Panc1 (cell line): ENCODE measurements around the gene GPR65. TPM values are rescaled to one million over a fixed set of nuclear protein-coding genes. Genes with fewer than 3 reads are reported as not detected.

Experiments used
- ATAC-seq: fragments of 200-7000 bp; cut with Tn5 transposase; 2 replicates; pipeline ENCODE4 v1.9.1; 2020; ENCODE audit warnings: mild to moderate bottlenecking, moderate library complexity
- BruUV-seq: library from RNA; stranded (reverse); fragments of 400-500 nt; replicated peaks from 2 replicates; lab custom pipeline; 2021; lab: Mats Ljungman, UMichigan
- CTCF ChIA-PET: fragments of 300-600 bp; sonication (Branson Sonifier 250); formaldehyde crosslinking; loops from one replicate; lab custom pipeline; 2022; ENCODE audit warnings: antibody characterized with exemption; lab: Charles Lee
- POLR2A ChIA-PET: fragments of 300-600 bp; sonication (Branson Sonifier 250); formaldehyde crosslinking; loops from one replicate; lab custom pipeline; 2022; ENCODE audit warnings: antibody characterized with exemption; lab: Charles Lee
- DNase-seq: peaks from one replicate; pipeline ENCODE4 v3.0.0-alpha.2; 2010; ENCODE audit warnings: low read depth, low spot score
- H3K27ac ChIP-seq: 2 replicates; pipeline ENCODE4 v1.5.1; 2011; ENCODE audit warnings: mild to moderate bottlenecking, low read length, inconsistent platforms
- H3K27me3 ChIP-seq: fragments of 200-500 bp; sonication (Bioruptor generic); 2 replicates; pipeline ENCODE4 v1.6.0; 2014; ENCODE audit warnings: low read length, inconsistent platforms; ENCODE audit not compliant: control insufficient read depth, insufficient read depth
- H3K36me3 ChIP-seq: fragments of 200-500 bp; sonication (Bioruptor generic); 2 replicates; pipeline ENCODE4 v1.5.1; 2014; ENCODE audit warnings: inconsistent platforms, mild to moderate bottlenecking, low read length, moderate library complexity; ENCODE audit not compliant: control insufficient read depth, insufficient read depth
- H3K4me1 ChIP-seq: 2 replicates; pipeline ENCODE4 v1.5.1; 2011; ENCODE audit warnings: inconsistent platforms, mild to moderate bottlenecking, low read length, moderate library complexity; ENCODE audit not compliant: control insufficient read depth, insufficient read depth
- H3K4me3 ChIP-seq, 2 experiments: 2 replicates each; pipeline ENCODE4 v1.5.1; 2011 to 2012; ENCODE audit warnings: low read depth in 2 of 2, low read length in 2 of 2, mild to moderate bottlenecking in 2 of 2, inconsistent platforms in 1 of 2, moderate library complexity in 1 of 2
- H3K9me3 ChIP-seq: fragments of 200-500 bp; sonication (Bioruptor generic); 2 replicates; pipeline ENCODE4 v1.5.1; 2014; ENCODE audit warnings: low read depth, mild to moderate bottlenecking, inconsistent platforms, low read length, moderate library complexity; ENCODE audit not compliant: control insufficient read depth, insufficient read depth
- POLR2AphosphoS5 ChIP-seq: IDR thresholded peaks from 2 replicates; pipeline ENCODE4 v1.6.1; 2012; ENCODE audit warnings: mild to moderate bottlenecking, low read depth, low read length, moderate library complexity
- SIN3A ChIP-seq: IDR thresholded peaks from 2 replicates; pipeline ENCODE4 v1.6.1; 2012; ENCODE audit warnings: low read depth, mild to moderate bottlenecking, low read length, moderate library complexity, borderline replicate concordance; ENCODE audit not compliant: insufficient read depth
- TCF7L2 ChIP-seq: IDR thresholded peaks from 2 replicates; pipeline ENCODE4 v1.6.1; 2011; ENCODE audit warnings: mild to moderate bottlenecking, low read depth, low read length, inconsistent platforms
- in situ Hi-C: cut with HindIII; loops from 2 replicates; pipeline ENCODE4 v1.10.0; 2016; ENCODE audit warnings: low sequenced_read_pairs, low pct_unique_long_range_greater_than_20kb
- intact Hi-C: fragments of 100-400 bp; cut with micrococcal nuclease; formaldehyde crosslinking; loops from one replicate; pipeline ENCODE4 v1.10.0; 2022; ENCODE audit not compliant: unreplicated experiment
- total RNA-seq: library from RNA; stranded (reverse); gene quantifications from one replicate; pipeline ENCODE4 v1.2.1, GENCODE V29; 2021; ENCODE audit not compliant: unreplicated experiment
- TF ChIP-seq, protein P1 (sequence below): fragments of 450-650 bp; IDR thresholded peaks from 2 replicates; pipeline ENCODE4 v1.5.1; 2017; ENCODE audit warnings: mild to moderate bottlenecking
- TF ChIP-seq, protein P2 (sequence below), 2 experiments: IDR thresholded peaks; 2 replicates each; pipeline ENCODE4 v1.6.1; 2011 to 2012; ENCODE audit warnings: low read depth in 2 of 2, control low read depth in 1 of 2, low read length in 1 of 2, mild to moderate bottlenecking in 1 of 2, moderate library complexity in 1 of 2; ENCODE audit not compliant: insufficient read depth in 1 of 2

Gene GPR65
- total RNA-seq, 1 experiment from 2014 or later = not detected

DNA sequence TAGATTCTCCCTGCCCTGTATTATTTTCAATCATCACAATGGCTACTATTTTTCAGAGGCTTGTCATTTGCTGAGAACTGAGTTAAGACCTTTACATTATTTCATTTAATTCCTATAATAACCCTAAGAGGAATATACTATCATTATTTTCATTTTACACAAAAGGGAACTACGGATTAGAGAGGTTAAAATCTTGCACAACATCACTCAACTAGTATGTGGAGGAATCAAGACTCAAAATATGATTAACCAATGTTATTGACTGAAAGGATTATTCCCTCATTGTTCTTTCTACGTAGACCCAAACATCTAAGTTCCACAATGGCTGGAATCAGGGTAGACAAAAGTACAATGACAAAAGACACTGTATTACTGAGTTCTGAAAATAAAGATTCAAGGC is 45.0 kb downstream of the GPR65 start:
- DNase-seq (no peak), ATAC-seq (no peak)
- TF ChIP-seq, protein P1, sequence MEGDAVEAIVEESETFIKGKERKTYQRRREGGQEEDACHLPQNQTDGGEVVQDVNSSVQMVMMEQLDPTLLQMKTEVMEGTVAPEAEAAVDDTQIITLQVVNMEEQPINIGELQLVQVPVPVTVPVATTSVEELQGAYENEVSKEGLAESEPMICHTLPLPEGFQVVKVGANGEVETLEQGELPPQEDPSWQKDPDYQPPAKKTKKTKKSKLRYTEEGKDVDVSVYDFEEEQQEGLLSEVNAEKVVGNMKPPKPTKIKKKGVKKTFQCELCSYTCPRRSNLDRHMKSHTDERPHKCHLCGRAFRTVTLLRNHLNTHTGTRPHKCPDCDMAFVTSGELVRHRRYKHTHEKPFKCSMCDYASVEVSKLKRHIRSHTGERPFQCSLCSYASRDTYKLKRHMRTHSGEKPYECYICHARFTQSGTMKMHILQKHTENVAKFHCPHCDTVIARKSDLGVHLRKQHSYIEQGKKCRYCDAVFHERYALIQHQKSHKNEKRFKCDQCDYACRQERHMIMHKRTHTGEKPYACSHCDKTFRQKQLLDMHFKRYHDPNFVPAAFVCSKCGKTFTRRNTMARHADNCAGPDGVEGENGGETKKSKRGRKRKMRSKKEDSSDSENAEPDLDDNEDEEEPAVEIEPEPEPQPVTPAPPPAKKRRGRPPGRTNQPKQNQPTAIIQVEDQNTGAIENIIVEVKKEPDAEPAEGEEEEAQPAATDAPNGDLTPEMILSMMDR = no peak
- TF ChIP-seq, protein P2, sequence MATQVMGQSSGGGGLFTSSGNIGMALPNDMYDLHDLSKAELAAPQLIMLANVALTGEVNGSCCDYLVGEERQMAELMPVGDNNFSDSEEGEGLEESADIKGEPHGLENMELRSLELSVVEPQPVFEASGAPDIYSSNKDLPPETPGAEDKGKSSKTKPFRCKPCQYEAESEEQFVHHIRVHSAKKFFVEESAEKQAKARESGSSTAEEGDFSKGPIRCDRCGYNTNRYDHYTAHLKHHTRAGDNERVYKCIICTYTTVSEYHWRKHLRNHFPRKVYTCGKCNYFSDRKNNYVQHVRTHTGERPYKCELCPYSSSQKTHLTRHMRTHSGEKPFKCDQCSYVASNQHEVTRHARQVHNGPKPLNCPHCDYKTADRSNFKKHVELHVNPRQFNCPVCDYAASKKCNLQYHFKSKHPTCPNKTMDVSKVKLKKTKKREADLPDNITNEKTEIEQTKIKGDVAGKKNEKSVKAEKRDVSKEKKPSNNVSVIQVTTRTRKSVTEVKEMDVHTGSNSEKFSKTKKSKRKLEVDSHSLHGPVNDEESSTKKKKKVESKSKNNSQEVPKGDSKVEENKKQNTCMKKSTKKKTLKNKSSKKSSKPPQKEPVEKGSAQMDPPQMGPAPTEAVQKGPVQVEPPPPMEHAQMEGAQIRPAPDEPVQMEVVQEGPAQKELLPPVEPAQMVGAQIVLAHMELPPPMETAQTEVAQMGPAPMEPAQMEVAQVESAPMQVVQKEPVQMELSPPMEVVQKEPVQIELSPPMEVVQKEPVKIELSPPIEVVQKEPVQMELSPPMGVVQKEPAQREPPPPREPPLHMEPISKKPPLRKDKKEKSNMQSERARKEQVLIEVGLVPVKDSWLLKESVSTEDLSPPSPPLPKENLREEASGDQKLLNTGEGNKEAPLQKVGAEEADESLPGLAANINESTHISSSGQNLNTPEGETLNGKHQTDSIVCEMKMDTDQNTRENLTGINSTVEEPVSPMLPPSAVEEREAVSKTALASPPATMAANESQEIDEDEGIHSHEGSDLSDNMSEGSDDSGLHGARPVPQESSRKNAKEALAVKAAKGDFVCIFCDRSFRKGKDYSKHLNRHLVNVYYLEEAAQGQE (IDR thresholded peaks at IDR 0.05; ENCODE audit: insufficient read depth in 1 of 2, low read depth in 2 of 2, low read length in 1 of 2) = no peak
- TF ChIP-seq POLR2AphosphoS5 = no peak
- no peak for TF ChIP-seq SIN3A
- no peak for TF ChIP-seq TCF7L2
- BruUV-seq = no TSS peak
- Histone ChIP-seq H3K4me1 (no peaks in the 10 kb centered on the region), H3K27ac (no peak overlapping the region), H3K9me3 (no peaks in the 10 kb centered on the region), H3K27me3 (no peaks in the 10 kb centered on the region), H3K4me3 (no peak overlapping the region), H3K36me3 (no peaks in the 10 kb centered on the region)
- in situ Hi-C loops = no loop called here
- POLR2A ChIA-PET = no interaction called here
- intact Hi-C loops = no loop called here
- CTCF ChIA-PET = no interaction called here

DNA sequence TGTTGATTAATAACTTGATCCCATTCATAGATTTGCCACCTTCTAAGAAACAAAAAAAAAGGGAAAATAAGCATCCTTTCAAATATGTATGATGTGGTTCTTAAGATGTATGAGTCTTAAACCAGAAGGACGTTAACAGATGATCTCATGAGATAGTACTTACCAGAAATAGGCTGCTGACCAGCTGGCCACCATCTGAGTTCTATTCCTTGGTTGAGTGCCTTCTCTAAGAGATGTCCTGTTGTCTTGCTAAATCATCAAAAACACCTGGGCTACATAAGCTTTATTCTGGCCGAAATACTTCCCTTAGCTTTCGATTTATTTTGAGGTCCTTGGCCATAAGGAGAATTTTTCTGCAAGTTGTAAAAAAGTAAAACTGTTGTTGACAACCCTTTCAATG is 55.6 kb downstream of the GPR65 start:
- intact Hi-C loops = no loop called here
- no peak for DNase-seq
- H3K4me3 ChIP-seq = no peak overlapping the region
- in situ Hi-C loops = no loop called here
- no peaks in the 10 kb centered on the region for H3K9me3 ChIP-seq
- ChIA-PET CTCF (interaction anchor here (0.6 kb wide), 1 partner anchor 247 kb away, joined by 3 read pairs; no protein-coding TSS in a partner anchor), POLR2A (no interaction called here)
- no peak overlapping the region for H3K27ac ChIP-seq
- no peaks in the 10 kb centered on the region for H3K36me3 ChIP-seq
- TF ChIP-seq TCF7L2 (no peak), SIN3A (no peak), POLR2AphosphoS5 (no peak)
- TF ChIP-seq, protein P1 = no peak
- TF ChIP-seq, protein P2 (IDR thresholded peaks at IDR 0.05; ENCODE audit: insufficient read depth in 1 of 2, low read depth in 2 of 2, low read length in 1 of 2) = no peak
- no peak for ATAC-seq
- no peaks in the 10 kb centered on the region for H3K27me3 ChIP-seq
- H3K4me1 ChIP-seq = no peaks in the 10 kb centered on the region
- BruUV-seq = no TSS peak
